Measurements from ENCODE around the gene KPNA1.
A peak's percentile ranks its signal among the peaks of the same experiment; 100 is the strongest.
"Not testable (repeated sequence)": the region's sequence is repeated elsewhere in the genome, so short reads cannot be mapped to it uniquely, and the experiment has no call there.

The KPNA1 gene

GRCh38 chr3:122502139-122502538, 12.6 kb downstream of the KPNA1 start:
- H3K27me3 ChIP-seq (ENCODE audit: insufficient read depth, low read length) = no peaks in the 10 kb centered on the region
- H3K9me3 ChIP-seq (ENCODE audit: insufficient read depth, low read depth, low read length) = no peaks in the 10 kb centered on the region
- no peak overlapping the region for H3K27ac ChIP-seq (ENCODE audit: low read depth, low read length)
- H3K9ac ChIP-seq (ENCODE audit: low read depth, low read length) = no peak overlapping the region
- H3K4me1 ChIP-seq (ENCODE audit: insufficient read depth, low read length) = peaks cover 34% of the 10 kb centered on the region
- 63% methylated on average over 1 of the region's 2 CpGs for WGBS
- no peak overlapping the region for H3K4me3 ChIP-seq (ENCODE audit: low read length)
- H3K36me3 ChIP-seq (ENCODE audit: insufficient read depth, low read length) = no peaks in the 10 kb centered on the region

- peaks cover 38% of the 10 kb centered on the region for H3K4me1 ChIP-seq (ENCODE audit: insufficient read depth, low read length)
- H3K27ac ChIP-seq (ENCODE audit: low read depth, low read length); H3K36me3 ChIP-seq (ENCODE audit: insufficient read depth, low read length); H3K9me3 ChIP-seq (ENCODE audit: insufficient read depth, low read depth, low read length); H3K9ac ChIP-seq (ENCODE audit: low read depth, low read length); H3K4me3 ChIP-seq (ENCODE audit: low read length); H3K27me3 ChIP-seq (ENCODE audit: insufficient read depth, low read length): not testable (repeated sequence)
- WGBS = 90% methylated on average over 6 of the region's 6 CpGs
Measured at GRCh38 chr3:122500964-122501363, 13.8 kb downstream of the KPNA1 start.

- no peak overlapping the region for H3K27ac ChIP-seq (ENCODE audit: low read depth, low read length)
- WGBS = 11% methylated on average over 1 of the region's 1 CpG
- peaks cover 33% of the 10 kb centered on the region for H3K36me3 ChIP-seq (ENCODE audit: insufficient read depth, low read length)
- H3K4me3 ChIP-seq (ENCODE audit: low read length) = no peak overlapping the region
- H3K9ac ChIP-seq (ENCODE audit: low read depth, low read length) = no peak overlapping the region
- H3K9me3 ChIP-seq (ENCODE audit: insufficient read depth, low read depth, low read length) = no peaks in the 10 kb centered on the region
- H3K4me1 ChIP-seq (ENCODE audit: insufficient read depth, low read length) = peaks cover 34% of the 10 kb centered on the region
- no peaks in the 10 kb centered on the region for H3K27me3 ChIP-seq (ENCODE audit: insufficient read depth, low read length)
Measured at GRCh38 chr3:122498152-122498551, 16.6 kb downstream of the KPNA1 start.

DNA sequence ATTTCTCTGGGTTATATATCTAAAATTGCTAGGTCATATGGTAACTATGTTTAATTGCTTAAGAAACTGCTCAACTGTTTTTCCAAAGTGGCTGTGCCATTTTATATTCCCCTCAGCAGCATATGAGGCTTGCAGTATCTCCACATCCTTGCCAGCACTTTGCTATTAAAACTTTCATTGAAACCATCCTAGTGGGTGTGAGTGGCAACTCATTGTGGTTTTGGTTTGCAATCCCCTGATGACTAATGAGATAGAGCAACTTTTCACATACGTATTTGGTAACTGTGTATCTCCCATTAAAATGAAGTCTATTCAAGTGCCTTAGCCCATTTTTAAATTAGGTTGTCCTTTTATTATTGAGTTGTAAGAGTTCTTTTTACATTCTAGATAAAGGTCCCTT, 17.3 kb downstream of the KPNA1 start:
- WGBS = 80% methylated on average over 1 of the region's 1 CpG
- no peaks in the 10 kb centered on the region for H3K9me3 ChIP-seq (ENCODE audit: insufficient read depth, low read depth, low read length)
- H3K9ac ChIP-seq (ENCODE audit: low read depth, low read length) = no peak overlapping the region
- H3K4me3 ChIP-seq (ENCODE audit: low read length) = no peak overlapping the region
- H3K27me3 ChIP-seq (ENCODE audit: insufficient read depth, low read length) = no peaks in the 10 kb centered on the region
- no peak overlapping the region for H3K27ac ChIP-seq (ENCODE audit: low read depth, low read length)
- peaks cover 34% of the 10 kb centered on the region for H3K4me1 ChIP-seq (ENCODE audit: insufficient read depth, low read length)
- peaks cover 40% of the 10 kb centered on the region for H3K36me3 ChIP-seq (ENCODE audit: insufficient read depth, low read length)

GRCh38 chr3:122496508-122496907, 18.2 kb downstream of the KPNA1 start:
- Histone ChIP-seq H3K27me3 (ENCODE audit: insufficient read depth, low read length) (no peaks in the 10 kb centered on the region), H3K4me1 (ENCODE audit: insufficient read depth, low read length) (peaks cover 28% of the 10 kb centered on the region), H3K9me3 (ENCODE audit: insufficient read depth, low read depth, low read length) (no peaks in the 10 kb centered on the region), H3K4me3 (ENCODE audit: low read length) (0 out of 2 replicates have a peak overlapping the region, but pooled peaks have one; percentile 23), H3K9ac (ENCODE audit: low read depth, low read length) (no peak overlapping the region), H3K36me3 (ENCODE audit: insufficient read depth, low read length) (peaks cover 47% of the 10 kb centered on the region), H3K27ac (ENCODE audit: low read depth, low read length) (no peak overlapping the region; the same call in 1 of the 2 replicates)
- 75% methylated on average over 2 of the region's 2 CpGs for WGBS

GRCh38 chr3:122493296-122493695, 21.4 kb downstream of the KPNA1 start:
- Histone ChIP-seq H3K9ac (ENCODE audit: low read depth, low read length) (no peak overlapping the region), H3K36me3 (ENCODE audit: insufficient read depth, low read length) (peaks cover 65% of the 10 kb centered on the region), H3K4me3 (ENCODE audit: low read length) (no peak overlapping the region), H3K27ac (ENCODE audit: low read depth, low read length) (no peak overlapping the region), H3K4me1 (ENCODE audit: insufficient read depth, low read length) (peaks cover 14% of the 10 kb centered on the region), H3K27me3 (ENCODE audit: insufficient read depth, low read length) (no peaks in the 10 kb centered on the region), H3K9me3 (ENCODE audit: insufficient read depth, low read depth, low read length) (no peaks in the 10 kb centered on the region)
- 96% methylated on average over 3 of the region's 3 CpGs for WGBS

DNA sequence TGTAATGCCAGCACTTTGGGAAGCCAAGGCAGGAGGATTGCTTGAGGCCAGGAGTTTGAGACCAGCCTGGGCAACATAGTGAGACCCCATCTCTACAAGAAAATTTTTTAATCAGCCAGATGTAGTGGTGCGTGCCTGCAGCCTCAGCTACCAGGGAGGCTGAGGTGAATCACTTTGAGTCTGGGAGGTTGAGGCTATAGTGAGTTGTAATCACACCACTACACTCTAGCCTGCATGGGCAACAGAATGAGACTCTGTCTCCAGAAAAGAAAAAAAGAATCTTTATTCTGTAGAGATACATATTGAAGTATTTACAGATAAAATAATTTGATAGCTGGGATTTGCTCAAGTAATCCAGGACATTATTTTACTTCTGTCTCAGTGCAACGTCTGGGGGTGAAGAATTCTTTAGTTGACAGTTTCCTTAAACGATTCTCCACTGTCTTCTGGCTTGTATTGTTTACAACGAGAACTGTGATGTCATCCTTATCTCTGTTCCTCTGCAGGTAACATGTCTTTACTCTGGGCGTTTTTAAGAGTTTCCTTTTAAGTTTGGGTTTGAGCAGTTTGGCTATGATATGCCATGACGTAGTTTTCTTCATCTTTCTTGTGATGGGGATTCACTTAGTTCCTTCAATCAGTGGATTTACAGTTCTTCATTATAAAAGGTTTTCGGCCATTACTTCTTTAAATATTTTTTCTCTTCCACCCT, 26.3 kb downstream of the KPNA1 start:
- no peak overlapping the region for H3K4me3 ChIP-seq (ENCODE audit: low read length)
- H3K27ac ChIP-seq (ENCODE audit: low read depth, low read length) = no peak overlapping the region
- H3K4me1 ChIP-seq (ENCODE audit: insufficient read depth, low read length) = peaks cover 3% of the 10 kb centered on the region; the same call in 1 of the 2 replicates
- H3K36me3 ChIP-seq (ENCODE audit: insufficient read depth, low read length) = peaks cover 57% of the 10 kb centered on the region
- H3K9ac ChIP-seq (ENCODE audit: low read depth, low read length) = no peak overlapping the region
- WGBS = 85% methylated on average over 6 of the region's 7 CpGs
- no peaks in the 10 kb centered on the region for H3K9me3 ChIP-seq (ENCODE audit: insufficient read depth, low read depth, low read length)
- H3K27me3 ChIP-seq (ENCODE audit: insufficient read depth, low read length) = no peaks in the 10 kb centered on the region

DNA sequence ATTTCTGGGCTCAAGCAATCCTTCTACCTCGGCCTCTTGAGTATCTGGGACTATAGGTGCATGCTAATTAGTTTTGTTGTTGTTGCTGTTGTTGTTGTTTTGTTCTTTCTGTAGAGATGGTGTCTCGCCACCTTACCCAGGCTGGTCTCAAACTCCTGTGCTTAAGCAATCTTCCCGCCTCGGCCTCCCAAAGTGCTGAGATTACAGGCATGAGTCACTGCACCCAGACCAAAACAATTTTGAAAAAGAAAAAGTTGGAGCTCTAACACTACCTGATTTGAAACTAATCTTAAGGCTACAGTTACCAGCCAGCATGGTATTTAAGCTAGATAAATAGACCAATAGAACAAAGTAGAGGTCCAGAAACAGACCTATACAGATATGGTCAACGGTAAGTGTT, 29.8 kb downstream of the KPNA1 start:
- Histone ChIP-seq H3K36me3 (ENCODE audit: insufficient read depth, low read length) (peaks cover 33% of the 10 kb centered on the region; the same call in 1 of the 2 replicates), H3K9me3 (ENCODE audit: insufficient read depth, low read depth, low read length) (no peaks in the 10 kb centered on the region), H3K27me3 (ENCODE audit: insufficient read depth, low read length) (no peaks in the 10 kb centered on the region), H3K9ac (ENCODE audit: low read depth, low read length) (no peak overlapping the region), H3K4me1 (ENCODE audit: insufficient read depth, low read length) (peaks cover 3% of the 10 kb centered on the region; the same call in 1 of the 2 replicates), H3K4me3 (ENCODE audit: low read length) (no peak overlapping the region), H3K27ac (ENCODE audit: low read depth, low read length) (no peak overlapping the region)
- WGBS = 89% methylated on average over 5 of the region's 5 CpGs

DNA sequence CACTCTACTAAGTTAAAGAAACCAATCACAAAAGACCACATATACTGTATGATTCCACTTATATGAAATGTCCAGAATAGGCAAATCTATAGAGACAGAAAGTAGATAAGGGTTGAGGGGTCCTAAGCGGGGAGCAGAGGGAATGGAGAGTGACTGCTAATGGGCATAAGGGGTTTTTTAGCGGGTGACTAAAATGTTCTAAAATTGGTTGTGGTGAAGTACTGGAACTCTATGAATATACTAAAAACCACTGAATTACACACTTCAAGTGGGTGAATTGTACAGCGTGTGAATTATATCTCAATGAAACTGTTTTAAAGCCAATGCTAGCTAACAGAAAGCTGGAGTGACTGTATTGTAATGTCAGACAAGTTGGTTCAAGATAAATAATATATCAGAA, 33.3 kb downstream of the KPNA1 start:
- Histone ChIP-seq H3K27me3 (ENCODE audit: insufficient read depth, low read length) (no peaks in the 10 kb centered on the region), H3K9me3 (ENCODE audit: insufficient read depth, low read depth, low read length) (no peaks in the 10 kb centered on the region), H3K27ac (ENCODE audit: low read depth, low read length) (no peak overlapping the region), H3K36me3 (ENCODE audit: insufficient read depth, low read length) (peaks cover 10% of the 10 kb centered on the region; the same call in 1 of the 2 replicates), H3K4me3 (ENCODE audit: low read length) (no peak overlapping the region), H3K9ac (ENCODE audit: low read depth, low read length) (no peak overlapping the region), H3K4me1 (ENCODE audit: insufficient read depth, low read length) (peaks cover 3% of the 10 kb centered on the region; the same call in 1 of the 2 replicates)
- WGBS = 98% methylated on average over 3 of the region's 3 CpGs

- Histone ChIP-seq H3K36me3 (ENCODE audit: insufficient read depth, low read length) (no peaks in the 10 kb centered on the region), H3K9ac (ENCODE audit: low read depth, low read length) (no peak overlapping the region), H3K27me3 (ENCODE audit: insufficient read depth, low read length) (no peaks in the 10 kb centered on the region), H3K4me1 (ENCODE audit: insufficient read depth, low read length) (peaks cover 13% of the 10 kb centered on the region), H3K4me3 (ENCODE audit: low read length) (no peak overlapping the region), H3K27ac (ENCODE audit: low read depth, low read length) (no peak overlapping the region), H3K9me3 (ENCODE audit: insufficient read depth, low read depth, low read length) (no peaks in the 10 kb centered on the region)
- no CpG with 5 or more reads among the region's 2 CpGs for WGBS
Measured at GRCh38 chr3:122476532-122476931, 38.2 kb downstream of the KPNA1 start.

DNA sequence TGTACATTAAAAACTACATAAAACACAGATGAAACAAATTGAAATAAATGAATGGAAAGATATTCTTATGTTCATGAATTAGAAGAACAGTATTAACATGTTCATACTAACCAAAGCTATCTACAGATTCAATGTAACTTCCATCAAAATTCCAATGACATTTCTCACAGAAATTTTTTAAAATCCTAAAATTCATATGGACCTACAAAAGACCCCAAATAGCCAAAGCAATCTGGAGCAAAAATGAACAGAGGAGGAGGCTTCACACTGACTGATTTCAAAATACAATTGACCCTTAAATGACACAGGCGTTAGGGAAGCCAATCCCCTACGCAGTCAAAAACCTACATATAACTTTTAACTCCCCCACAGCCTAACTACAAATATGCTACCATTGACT, 39.4 kb downstream of the KPNA1 start:
- Histone ChIP-seq H3K27me3 (ENCODE audit: insufficient read depth, low read length) (no peaks in the 10 kb centered on the region), H3K4me1 (ENCODE audit: insufficient read depth, low read length) (peaks cover 25% of the 10 kb centered on the region), H3K9ac (ENCODE audit: low read depth, low read length) (no peak overlapping the region), H3K4me3 (ENCODE audit: low read length) (no peak overlapping the region), H3K9me3 (ENCODE audit: insufficient read depth, low read depth, low read length) (no peaks in the 10 kb centered on the region), H3K36me3 (ENCODE audit: insufficient read depth, low read length) (no peaks in the 10 kb centered on the region), H3K27ac (ENCODE audit: low read depth, low read length) (no peak overlapping the region)
- WGBS = 91% methylated on average over 2 of the region's 2 CpGs

Data from HUES64 (cell line).